Nephron (organoid): ENCODE results near the gene ASL.
"Not testable (repeated sequence)": the region's sequence is repeated elsewhere in the genome, so short reads cannot be mapped to it uniquely, and the experiment has no call there.

ENCODE experiments used
- H3K27ac Mint-ChIP-seq, 3 experiments: 2 replicates each; pipeline ENCODE4 v1.8.0; 2020; ENCODE audit warnings: mixed read lengths in 3 of 3, mild to moderate bottlenecking in 2 of 3, moderate library complexity in 1 of 3
- H3K27me3 Mint-ChIP-seq: 2 replicates; pipeline ENCODE4 v1.8.0; 2021; ENCODE audit warnings: low read depth, mild to moderate bottlenecking, moderate library complexity, mixed read lengths
- H3K36me3 Mint-ChIP-seq: 2 replicates; pipeline ENCODE4 v1.8.0; 2020; ENCODE audit warnings: low read depth, mixed read lengths
- H3K4me1 Mint-ChIP-seq: 2 replicates; pipeline ENCODE4 v1.8.0; 2020; ENCODE audit warnings: mixed read lengths
- H3K4me3 Mint-ChIP-seq, 3 experiments: 2 replicates each; pipeline ENCODE4 v1.8.0; 2020; ENCODE audit warnings: mild to moderate bottlenecking in 3 of 3, mixed read lengths in 3 of 3, moderate library complexity in 2 of 3
- H3K9me3 Mint-ChIP-seq: 2 replicates; pipeline ENCODE4 v1.8.0; 2020; ENCODE audit warnings: mixed read lengths
- CTCF ChIP-seq, 3 experiments: fragments of 200-600 bp; sonication (generic); IDR thresholded peaks; one replicate each; pipeline ENCODE4 v1.5.0; 2021; ENCODE audit warnings: antibody characterized with exemption in 3 of 3; ENCODE audit not compliant: unreplicated experiment in 3 of 3

ASL gene

GRCh38 chr7:66070222-66070621, 5.4 kb upstream of the ASL start:
- no peaks in the 10 kb centered on the region for H3K9me3 Mint-ChIP-seq
- H3K4me1 Mint-ChIP-seq = no peaks in the 10 kb centered on the region
- H3K4me3 Mint-ChIP-seq = no peak overlapping the region
- no peaks in the 10 kb centered on the region for H3K36me3 Mint-ChIP-seq
- no peak overlapping the region for H3K27ac Mint-ChIP-seq
- peaks cover 6% of the 10 kb centered on the region for H3K27me3 Mint-ChIP-seq
- no peak for TF ChIP-seq CTCF (IDR thresholded peaks at IDR 0.05; ENCODE audit: unreplicated experiment in 3 of 3)

- not testable (repeated sequence) for H3K27me3 Mint-ChIP-seq, H3K9me3 Mint-ChIP-seq, H3K36me3 Mint-ChIP-seq, H3K4me3 Mint-ChIP-seq, H3K27ac Mint-ChIP-seq, H3K4me1 Mint-ChIP-seq
Observed at GRCh38 chr7:66072208-66072607, 3.4 kb upstream of the ASL start.

- H3K9me3 Mint-ChIP-seq = no peaks in the 10 kb centered on the region
- no peak for TF ChIP-seq CTCF (IDR thresholded peaks at IDR 0.05; ENCODE audit: unreplicated experiment in 3 of 3)
- H3K27ac Mint-ChIP-seq = no peak overlapping the region
- peaks cover 9% of the 10 kb centered on the region for H3K4me1 Mint-ChIP-seq
- H3K4me3 Mint-ChIP-seq = peak overlapping the region; percentile 89 to 93 (median 91)
- no peaks in the 10 kb centered on the region for H3K36me3 Mint-ChIP-seq
- peaks cover 4% of the 10 kb centered on the region for H3K27me3 Mint-ChIP-seq
Observed at GRCh38 chr7:66076462-66077329, 1.1 kb downstream of the ASL start.

- H3K4me3 Mint-ChIP-seq = peak overlapping the region; percentile 73 to 86 (median 79)
- H3K27ac Mint-ChIP-seq = no peak overlapping the region
- H3K36me3 Mint-ChIP-seq = no peaks in the 10 kb centered on the region
- no peak for TF ChIP-seq CTCF (IDR thresholded peaks at IDR 0.05; ENCODE audit: unreplicated experiment in 3 of 3)
- H3K27me3 Mint-ChIP-seq = peaks cover 4% of the 10 kb centered on the region
- peaks cover 9% of the 10 kb centered on the region for H3K4me1 Mint-ChIP-seq
- H3K9me3 Mint-ChIP-seq = no peaks in the 10 kb centered on the region
Observed at GRCh38 chr7:66078067-66078466, 2.4 kb downstream of the ASL start.

GRCh38 chr7:66082083-66082482, 6.5 kb downstream of the ASL start:
- Mint-ChIP-seq H3K4me1 (peaks cover 4% of the 10 kb centered on the region), H3K4me3 (no peak overlapping the region), H3K36me3 (peaks cover 4% of the 10 kb centered on the region), H3K9me3 (no peaks in the 10 kb centered on the region), H3K27ac (no peak overlapping the region), H3K27me3 (no peaks in the 10 kb centered on the region)
- TF ChIP-seq CTCF (IDR thresholded peaks at IDR 0.05; ENCODE audit: unreplicated experiment in 3 of 3) = no peak

- no peak for TF ChIP-seq CTCF (IDR thresholded peaks at IDR 0.05; ENCODE audit: unreplicated experiment in 3 of 3)
- H3K36me3 Mint-ChIP-seq = peaks cover 4% of the 10 kb centered on the region
- no peaks in the 10 kb centered on the region for H3K4me1 Mint-ChIP-seq
- no peaks in the 10 kb centered on the region for H3K9me3 Mint-ChIP-seq
- no peak overlapping the region for H3K4me3 Mint-ChIP-seq
- no peak overlapping the region for H3K27ac Mint-ChIP-seq
- no peaks in the 10 kb centered on the region for H3K27me3 Mint-ChIP-seq
Observed at GRCh38 chr7:66082886-66083415, 7.3 kb downstream of the ASL start.
